Measurements from ENCODE around the gene MPIG6B. TPM values are rescaled to one million over a fixed set of nuclear protein-coding genes. Genes with fewer than 3 reads are reported as not detected.

MPIG6B gene
- total RNA-seq, 1 donor from 2014 or later = not detected

DNA sequence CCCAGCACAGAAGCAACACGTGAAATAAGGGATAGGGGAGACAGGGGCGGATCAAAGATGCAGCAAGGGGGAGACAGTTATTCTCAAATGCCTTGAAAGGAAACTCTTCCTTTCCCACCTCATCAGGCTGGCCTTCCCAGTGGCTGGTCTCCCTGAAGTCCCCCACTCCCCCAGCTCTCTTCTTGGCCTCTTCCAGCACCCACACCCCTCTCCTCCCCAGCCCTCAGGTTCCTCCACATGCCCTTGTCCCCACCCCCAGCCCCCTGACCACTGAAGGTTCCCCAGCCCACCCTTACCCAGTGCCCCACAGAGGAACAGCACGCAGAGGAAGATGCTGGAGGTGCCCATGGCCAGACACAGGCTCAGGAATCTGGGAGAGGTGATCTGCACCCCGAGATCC lies 9.7 kb upstream of the MPIG6B start:
- no peaks in the 10 kb centered on the region for H3K4me1 ChIP-seq (ENCODE audit: insufficient read depth, low read length)
- peaks cover under 1% of the 10 kb centered on the region for H3K9me3 Mint-ChIP-seq (ENCODE audit: unreplicated experiment)

DNA sequence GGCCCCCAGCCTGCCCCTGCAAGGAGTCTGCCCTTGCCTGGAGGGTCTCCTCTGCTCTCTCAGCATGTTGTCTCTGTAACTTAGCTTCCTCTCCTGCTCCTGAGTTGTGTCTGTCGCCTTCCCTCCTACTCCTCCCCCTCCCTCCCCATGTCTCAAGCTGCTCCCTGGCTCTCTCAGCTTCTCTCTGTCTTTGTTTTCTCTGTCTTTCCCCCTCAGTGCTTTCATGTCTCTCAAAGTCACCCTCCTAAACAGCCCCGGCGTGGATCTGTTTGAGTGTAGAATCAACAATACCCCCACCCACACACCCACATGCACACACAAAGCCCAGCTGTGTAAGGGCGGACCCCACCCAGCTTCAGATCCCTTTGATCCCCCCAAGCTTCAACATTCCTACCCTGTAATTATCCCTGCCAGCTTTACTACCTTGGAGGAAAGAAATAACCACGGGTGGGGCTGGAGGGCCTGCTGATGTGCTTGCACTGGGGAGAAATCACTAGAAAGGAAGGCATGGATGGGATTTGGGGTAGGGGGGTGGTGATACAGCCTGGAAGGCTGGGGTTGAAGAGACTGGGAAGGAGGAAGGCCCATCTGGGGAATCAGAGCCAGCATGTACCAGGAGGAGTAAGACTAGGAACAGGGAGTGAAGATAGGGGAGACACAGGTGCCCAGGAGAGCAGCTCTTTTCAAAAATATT lies 9.0 kb upstream of the MPIG6B start:
- Histone ChIP-seq H3K4me1 (ENCODE audit: insufficient read depth, low read length) (no peaks in the 10 kb centered on the region), H4K20me1 (ENCODE audit: insufficient read depth, low read length) (no peaks in the 10 kb centered on the region), H3K36me3 (ENCODE audit: insufficient read depth, low read length) (no peaks in the 10 kb centered on the region), H3K9ac (ENCODE audit: low read length) (no peak overlapping the region), H3K79me2 (ENCODE audit: insufficient read depth, low read length) (no peaks in the 10 kb centered on the region), H3K9me3 (ENCODE audit: insufficient read depth, low read depth, low read length) (no peaks in the 10 kb centered on the region), H3K27ac (ENCODE audit: low read depth, low read length) (no peak overlapping the region), H3K4me2 (ENCODE audit: low read length) (no peak overlapping the region), H2AFZ (ENCODE audit: low read depth, low read length) (no peak overlapping the region), H3K4me3 (ENCODE audit: insufficient read depth, low read depth, low read length) (no peak overlapping the region), H3K27me3 (ENCODE audit: insufficient read depth, low read length) (peaks cover 2% of the 10 kb centered on the region)
- DNase-seq (ENCODE audit: low read depth) (no peak), FAIRE-seq (no peak)
- peaks cover 2% of the 10 kb centered on the region for H3K9me3 Mint-ChIP-seq (ENCODE audit: unreplicated experiment)
- peaks cover 2% of the 10 kb centered on the region for H3K36me3 Mint-ChIP-seq (ENCODE audit: low read depth, unreplicated experiment)
- H3K27ac Mint-ChIP-seq (ENCODE audit: unreplicated experiment) = peak overlapping the region; percentile 31
- H3K4me1 Mint-ChIP-seq (ENCODE audit: low read depth, unreplicated experiment) = peaks cover 6% of the 10 kb centered on the region
- peaks cover 16% of the 10 kb centered on the region for H3K27me3 Mint-ChIP-seq (ENCODE audit: low read depth, unreplicated experiment)
- H3K4me3 Mint-ChIP-seq (ENCODE audit: unreplicated experiment) = no peak overlapping the region
- TF ChIP-seq, protein P1, sequence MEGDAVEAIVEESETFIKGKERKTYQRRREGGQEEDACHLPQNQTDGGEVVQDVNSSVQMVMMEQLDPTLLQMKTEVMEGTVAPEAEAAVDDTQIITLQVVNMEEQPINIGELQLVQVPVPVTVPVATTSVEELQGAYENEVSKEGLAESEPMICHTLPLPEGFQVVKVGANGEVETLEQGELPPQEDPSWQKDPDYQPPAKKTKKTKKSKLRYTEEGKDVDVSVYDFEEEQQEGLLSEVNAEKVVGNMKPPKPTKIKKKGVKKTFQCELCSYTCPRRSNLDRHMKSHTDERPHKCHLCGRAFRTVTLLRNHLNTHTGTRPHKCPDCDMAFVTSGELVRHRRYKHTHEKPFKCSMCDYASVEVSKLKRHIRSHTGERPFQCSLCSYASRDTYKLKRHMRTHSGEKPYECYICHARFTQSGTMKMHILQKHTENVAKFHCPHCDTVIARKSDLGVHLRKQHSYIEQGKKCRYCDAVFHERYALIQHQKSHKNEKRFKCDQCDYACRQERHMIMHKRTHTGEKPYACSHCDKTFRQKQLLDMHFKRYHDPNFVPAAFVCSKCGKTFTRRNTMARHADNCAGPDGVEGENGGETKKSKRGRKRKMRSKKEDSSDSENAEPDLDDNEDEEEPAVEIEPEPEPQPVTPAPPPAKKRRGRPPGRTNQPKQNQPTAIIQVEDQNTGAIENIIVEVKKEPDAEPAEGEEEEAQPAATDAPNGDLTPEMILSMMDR (IDR thresholded peaks at IDR 0.05; ENCODE audit: insufficient read depth, low read depth, low read length) = no peak
- TF ChIP-seq EZH2 (IDR thresholded peaks at IDR 0.05; ENCODE audit: insufficient read depth, low read length) = no peak

More for the DNA sequence above, 9.7 kb upstream of the MPIG6B start:
- H3K27ac Mint-ChIP-seq (ENCODE audit: unreplicated experiment) = no peak overlapping the region
- peaks cover 14% of the 10 kb centered on the region for H3K27me3 Mint-ChIP-seq (ENCODE audit: low read depth, unreplicated experiment)
- no peak overlapping the region for H3K4me3 Mint-ChIP-seq (ENCODE audit: unreplicated experiment)
- no peaks in the 10 kb centered on the region for H3K9me3 ChIP-seq (ENCODE audit: insufficient read depth, low read depth, low read length)
- no peaks in the 10 kb centered on the region for H4K20me1 ChIP-seq (ENCODE audit: insufficient read depth, low read length)
- FAIRE-seq = no peak
- H3K27me3 ChIP-seq (ENCODE audit: insufficient read depth, low read length) = peaks cover 2% of the 10 kb centered on the region
- no peak for DNase-seq (ENCODE audit: low read depth)
- peaks cover 6% of the 10 kb centered on the region for H3K4me1 Mint-ChIP-seq (ENCODE audit: low read depth, unreplicated experiment)
- peaks cover 2% of the 10 kb centered on the region for H3K36me3 Mint-ChIP-seq (ENCODE audit: low read depth, unreplicated experiment)
- H3K4me3 ChIP-seq (ENCODE audit: insufficient read depth, low read depth, low read length) = no peak overlapping the region
- no peak overlapping the region for H3K4me2 ChIP-seq (ENCODE audit: low read length)
- H2AFZ ChIP-seq (ENCODE audit: low read depth, low read length) = no peak overlapping the region
- no peaks in the 10 kb centered on the region for H3K79me2 ChIP-seq (ENCODE audit: insufficient read depth, low read length)
- TF ChIP-seq, protein P1 (IDR thresholded peaks at IDR 0.05; ENCODE audit: insufficient read depth, low read depth, low read length) = no peak
- TF ChIP-seq EZH2 (IDR thresholded peaks at IDR 0.05; ENCODE audit: insufficient read depth, low read length) = no peak
- H3K36me3 ChIP-seq (ENCODE audit: insufficient read depth, low read length) = no peaks in the 10 kb centered on the region
- no peak overlapping the region for H3K9ac ChIP-seq (ENCODE audit: low read length)
- no peak overlapping the region for H3K27ac ChIP-seq (ENCODE audit: low read depth, low read length)
